Osteoblast (primary cell): ENCODE measurements around the gene LOC101059915.
"Not testable (repeated sequence)": the region's sequence is repeated elsewhere in the genome, so short reads cannot be mapped to it uniquely, and the experiment has no call there.

Source experiments
- DNase-seq: peaks from one replicate; pipeline ENCODE4 v3.0.0; 2011; ENCODE audit warnings: low spot score, mixed read lengths; ENCODE audit not compliant: insufficient read length; ENCODE audit errors: missing footprints
- H2AFZ ChIP-seq: 2 replicates; pipeline ENCODE4 v1.6.0; 2011; ENCODE audit warnings: mild to moderate bottlenecking, low read length
- H3K27ac ChIP-seq: 2 replicates; pipeline ENCODE4 v1.5.1; 2011; ENCODE audit warnings: mild to moderate bottlenecking, low read depth, low read length, moderate library complexity
- H3K27me3 ChIP-seq: 2 replicates; pipeline ENCODE4 v1.6.0; 2012; ENCODE audit warnings: mild to moderate bottlenecking, control low read depth, inconsistent platforms, low read length, moderate library complexity; ENCODE audit not compliant: insufficient read depth
- H3K36me3 ChIP-seq: 2 replicates; pipeline ENCODE4 v1.5.1; 2011; ENCODE audit warnings: mild to moderate bottlenecking, low read length, control low read depth, moderate library complexity; ENCODE audit not compliant: insufficient read depth
- H3K4me1 ChIP-seq: 2 replicates; pipeline ENCODE4 v1.5.1; 2011; ENCODE audit warnings: mild to moderate bottlenecking, low read length, control low read depth, moderate library complexity; ENCODE audit not compliant: insufficient read depth
- H3K4me2 ChIP-seq: 2 replicates; pipeline ENCODE4 v1.6.0; 2011; ENCODE audit warnings: mild to moderate bottlenecking, low read length; ENCODE audit not compliant: insufficient read depth
- H3K4me3 ChIP-seq: fragments of 200-600 bp; sonication (generic); 3 replicates; pipeline ENCODE4 v1.5.1; 2012; ENCODE audit warnings: mild to moderate bottlenecking, low read length, inconsistent platforms; ENCODE audit not compliant: insufficient read depth
- H3K79me2 ChIP-seq: 2 replicates; pipeline ENCODE4 v1.6.0; 2012; ENCODE audit warnings: mild to moderate bottlenecking, low read length, control low read depth, inconsistent platforms; ENCODE audit not compliant: insufficient read depth
- H3K9me3 ChIP-seq: 2 replicates; pipeline ENCODE4 v1.5.1; 2011; ENCODE audit warnings: low read depth, low read length, control low read depth
- H4K20me1 ChIP-seq: 2 replicates; pipeline ENCODE4 v1.6.0; 2012; ENCODE audit warnings: mild to moderate bottlenecking, low read length, control low read depth; ENCODE audit not compliant: insufficient read depth
- CTCF ChIP-seq: IDR thresholded peaks from 2 replicates; pipeline ENCODE4 v1.5.1; 2011; ENCODE audit warnings: mild to moderate bottlenecking, low read depth, low read length, moderate library complexity; ENCODE audit errors: extremely low read depth

LOC101059915 gene

GRCh38 chrX:71677195-71677594 lies 9.8 kb downstream of the LOC101059915 start:
- not testable (repeated sequence) for H4K20me1 ChIP-seq, H3K4me1 ChIP-seq, H2AFZ ChIP-seq, H3K79me2 ChIP-seq, DNase-seq, H3K27ac ChIP-seq, H3K36me3 ChIP-seq, H3K9me3 ChIP-seq, H3K4me3 ChIP-seq, H3K4me2 ChIP-seq
- H3K27me3 ChIP-seq: peaks cover 15% of the 10 kb centered on the region

GRCh38 chrX:71679575-71680207 lies 12.3 kb downstream of the LOC101059915 start:
- Histone ChIP-seq H3K4me3 (no peak overlapping the region), H3K79me2 (no peaks in the 10 kb centered on the region), H3K4me1 (no peaks in the 10 kb centered on the region), H3K4me2 (no peak overlapping the region), H2AFZ (no peak overlapping the region), H3K9me3 (no peaks in the 10 kb centered on the region), H3K36me3 (no peaks in the 10 kb centered on the region), H3K27ac (no peak overlapping the region), H3K27me3 (peaks cover 13% of the 10 kb centered on the region), H4K20me1 (no peaks in the 10 kb centered on the region)
- no peak for DNase-seq
- TF ChIP-seq CTCF: no peak

- not testable (repeated sequence) for H3K4me3 ChIP-seq
Measured at GRCh38 chrX:71696641-71697465, 29.5 kb downstream of the LOC101059915 start.

GRCh38 chrX:71697466-71698298 lies 30.3 kb downstream of the LOC101059915 start:
- not testable (repeated sequence) for H3K27me3 ChIP-seq, H3K4me1 ChIP-seq, H3K79me2 ChIP-seq, H3K4me3 ChIP-seq, DNase-seq, H3K4me2 ChIP-seq, H2AFZ ChIP-seq, H3K9me3 ChIP-seq, H3K27ac ChIP-seq, H3K36me3 ChIP-seq, H4K20me1 ChIP-seq

More at GRCh38 chrX:71696641-71697465, 29.5 kb downstream of the LOC101059915 start:
- not testable (repeated sequence) for H3K27ac ChIP-seq, H3K79me2 ChIP-seq, H3K27me3 ChIP-seq, H3K4me2 ChIP-seq, DNase-seq, H3K36me3 ChIP-seq, H2AFZ ChIP-seq, H3K9me3 ChIP-seq, H4K20me1 ChIP-seq, H3K4me1 ChIP-seq

GRCh38 chrX:71698299-71699022 lies 31.1 kb downstream of the LOC101059915 start:
- H2AFZ ChIP-seq, H3K4me2 ChIP-seq, H3K4me3 ChIP-seq, H3K27me3 ChIP-seq, H3K79me2 ChIP-seq, H4K20me1 ChIP-seq, H3K4me1 ChIP-seq, H3K9me3 ChIP-seq, H3K36me3 ChIP-seq, DNase-seq, H3K27ac ChIP-seq: not testable (repeated sequence)

GRCh38 chrX:71699023-71699344 lies 31.6 kb downstream of the LOC101059915 start:
- H3K27me3 ChIP-seq, H3K27ac ChIP-seq, H3K79me2 ChIP-seq, H2AFZ ChIP-seq, H3K4me1 ChIP-seq, H3K4me2 ChIP-seq, H3K36me3 ChIP-seq, H3K9me3 ChIP-seq, DNase-seq, H4K20me1 ChIP-seq, H3K4me3 ChIP-seq: not testable (repeated sequence)

GRCh38 chrX:71702853-71703252 lies 35.5 kb downstream of the LOC101059915 start:
- not testable (repeated sequence) for H3K27ac ChIP-seq, H3K27me3 ChIP-seq, H3K4me3 ChIP-seq, H4K20me1 ChIP-seq, H3K4me1 ChIP-seq, H3K79me2 ChIP-seq, H3K36me3 ChIP-seq, H2AFZ ChIP-seq, DNase-seq, H3K4me2 ChIP-seq, H3K9me3 ChIP-seq
